HL-60/S4 (cell line): ENCODE results near the gene PDLIM5.

Source experiments
- in situ Hi-C: fragments of 300-500 bp; cut with MboI; formaldehyde crosslinking; loops from 2 replicates; pipeline ENCODE4 v1.14.3; 2022; ENCODE audit warnings: low sequenced_read_pairs

The PDLIM5 gene

GRCh38 chr4:94451695-94452475 is at the start of gene PDLIM5:
Gene PDLIM5, plus strand, starts transcription at chr4:94451942. Its CDS starts 3,347 bp downstream, at chr4:94455289.
- in situ Hi-C loops = no loop called here

GRCh38 chr4:94402439-94402838 is 49.3 kb upstream of the PDLIM5 start:
- in situ Hi-C loops = loop anchor here (25.0 kb wide), 1 partner anchor 185 kb away; no protein-coding TSS in a partner anchor

GRCh38 chr4:94403751-94404150 is 48.0 kb upstream of the PDLIM5 start:
- in situ Hi-C loops = loop anchor here (25.0 kb wide), 1 partner anchor 184 kb away; no protein-coding TSS in a partner anchor

GRCh38 chr4:94406668-94407437 is 44.9 kb upstream of the PDLIM5 start:
- in situ Hi-C loops = loop anchor here (25.0 kb wide), 1 partner anchor 180 kb away; no protein-coding TSS in a partner anchor

DNA sequence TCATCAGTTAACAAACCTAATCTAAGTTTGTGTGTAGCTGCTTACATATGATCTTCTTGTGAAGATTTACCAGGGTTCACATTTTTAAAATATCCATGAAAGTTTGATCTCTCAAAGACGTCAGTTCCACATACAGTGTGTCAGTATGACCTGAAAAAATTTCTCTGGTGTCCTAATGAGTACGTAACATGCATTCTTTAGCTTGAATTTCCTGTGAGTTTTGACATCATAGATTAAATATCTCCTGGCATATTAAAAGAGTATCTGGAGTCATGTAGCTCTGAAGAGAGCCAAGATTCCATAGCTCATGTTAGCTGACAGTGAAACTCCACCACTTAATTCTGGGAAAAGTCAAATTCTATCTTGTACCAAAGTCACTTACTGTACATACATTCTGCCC is 43.9 kb upstream of the PDLIM5 start:
- in situ Hi-C loops = loop anchor here (25.0 kb wide), 1 partner anchor 179 kb away; no protein-coding TSS in a partner anchor

- in situ Hi-C loops = loop anchor here (25.0 kb wide), 1 partner anchor 179 kb away; no protein-coding TSS in a partner anchor
These were observed 43.0 kb upstream of the PDLIM5 start for GRCh38 chr4:94408549-94409374.

GRCh38 chr4:94409375-94409679 is 42.4 kb upstream of the PDLIM5 start:
- in situ Hi-C loops = loop anchor here (25.0 kb wide), 1 partner anchor 178 kb away; no protein-coding TSS in a partner anchor

DNA sequence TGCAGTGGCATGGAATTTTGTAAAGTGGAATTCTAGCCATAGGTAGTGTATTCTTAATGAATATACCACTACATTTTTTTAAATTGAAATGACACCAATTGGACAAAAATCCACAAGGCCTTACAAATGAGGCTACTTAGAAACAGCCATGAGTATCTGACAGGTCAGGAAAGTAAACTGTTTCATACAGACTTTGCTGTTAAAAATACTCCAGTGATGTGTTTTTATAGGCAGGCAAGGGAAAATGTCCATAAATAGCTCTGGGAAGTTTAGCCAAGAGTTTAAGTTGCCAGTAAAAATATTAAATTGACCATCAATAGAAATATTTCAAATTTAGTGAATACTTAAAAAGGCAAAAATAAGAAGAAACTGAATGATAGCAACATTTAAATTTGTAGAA is 41.8 kb upstream of the PDLIM5 start:
- in situ Hi-C loops = loop anchor here (25.0 kb wide), 1 partner anchor 177 kb away; no protein-coding TSS in a partner anchor

DNA sequence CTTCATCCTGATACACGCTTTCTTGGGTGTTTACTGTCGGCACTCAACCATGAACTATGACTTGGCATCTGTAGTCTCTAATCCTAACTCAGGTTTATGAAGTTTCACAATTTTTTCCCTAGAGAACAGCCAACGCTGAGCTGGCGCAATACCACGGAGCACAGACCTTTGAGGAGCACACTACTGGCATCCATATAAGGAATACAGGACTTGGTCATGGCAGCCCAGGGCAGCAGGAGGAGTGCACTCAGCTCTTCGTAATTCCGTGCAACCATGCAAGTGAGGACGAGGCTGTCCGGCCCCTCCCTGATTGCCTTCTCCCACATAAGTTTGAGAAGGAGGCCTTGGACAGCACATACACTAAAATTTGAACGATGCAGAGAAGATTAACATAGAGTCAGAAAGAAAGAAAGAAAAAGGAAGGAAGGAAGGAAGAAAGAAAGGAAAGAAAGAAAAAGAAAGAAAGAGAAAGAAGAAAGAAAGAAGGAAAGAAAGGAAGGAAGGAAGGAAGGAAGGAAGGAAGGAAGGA is 41.0 kb upstream of the PDLIM5 start:
- in situ Hi-C loops = loop anchor here (25.0 kb wide), 1 partner anchor 177 kb away; no protein-coding TSS in a partner anchor

- in situ Hi-C loops = loop anchor here (25.0 kb wide), 1 partner anchor 176 kb away; no protein-coding TSS in a partner anchor
These were observed 40.4 kb upstream of the PDLIM5 start for GRCh38 chr4:94411296-94411695.

DNA sequence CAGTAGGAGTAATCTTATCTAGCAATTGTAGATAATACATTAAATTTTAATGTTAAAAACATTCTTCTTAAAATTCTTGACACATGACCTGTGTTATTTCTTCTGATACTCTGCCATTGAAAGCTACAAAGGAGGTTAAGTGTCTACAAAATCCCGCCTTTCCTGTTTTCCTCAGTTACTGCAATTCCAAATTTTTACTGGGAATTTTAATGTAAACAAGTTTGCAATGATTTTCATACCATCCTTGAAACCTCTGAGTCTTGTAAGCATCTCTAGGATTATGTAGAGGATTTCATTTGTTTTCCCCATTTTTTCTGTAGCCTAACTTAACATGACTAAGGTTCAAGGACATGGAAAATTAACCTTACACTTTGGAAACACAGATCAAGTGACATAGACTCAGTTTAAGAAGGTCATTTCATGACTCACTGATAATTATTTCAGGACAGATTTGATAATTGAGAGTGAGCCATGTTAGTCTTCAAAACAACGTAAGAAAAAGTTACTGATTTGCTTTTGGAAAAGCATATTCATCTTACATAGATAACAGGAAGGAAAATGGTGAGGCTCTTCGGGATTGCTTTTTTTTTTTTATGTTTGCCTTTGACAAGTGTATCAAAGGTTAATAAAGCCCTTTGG is 39.6 kb upstream of the PDLIM5 start:
- in situ Hi-C loops = loop anchor here (25.0 kb wide), 1 partner anchor 175 kb away; no protein-coding TSS in a partner anchor

GRCh38 chr4:94412658-94413038 is 39.1 kb upstream of the PDLIM5 start:
- in situ Hi-C loops = loop anchor here (25.0 kb wide), 1 partner anchor 175 kb away; no protein-coding TSS in a partner anchor

DNA sequence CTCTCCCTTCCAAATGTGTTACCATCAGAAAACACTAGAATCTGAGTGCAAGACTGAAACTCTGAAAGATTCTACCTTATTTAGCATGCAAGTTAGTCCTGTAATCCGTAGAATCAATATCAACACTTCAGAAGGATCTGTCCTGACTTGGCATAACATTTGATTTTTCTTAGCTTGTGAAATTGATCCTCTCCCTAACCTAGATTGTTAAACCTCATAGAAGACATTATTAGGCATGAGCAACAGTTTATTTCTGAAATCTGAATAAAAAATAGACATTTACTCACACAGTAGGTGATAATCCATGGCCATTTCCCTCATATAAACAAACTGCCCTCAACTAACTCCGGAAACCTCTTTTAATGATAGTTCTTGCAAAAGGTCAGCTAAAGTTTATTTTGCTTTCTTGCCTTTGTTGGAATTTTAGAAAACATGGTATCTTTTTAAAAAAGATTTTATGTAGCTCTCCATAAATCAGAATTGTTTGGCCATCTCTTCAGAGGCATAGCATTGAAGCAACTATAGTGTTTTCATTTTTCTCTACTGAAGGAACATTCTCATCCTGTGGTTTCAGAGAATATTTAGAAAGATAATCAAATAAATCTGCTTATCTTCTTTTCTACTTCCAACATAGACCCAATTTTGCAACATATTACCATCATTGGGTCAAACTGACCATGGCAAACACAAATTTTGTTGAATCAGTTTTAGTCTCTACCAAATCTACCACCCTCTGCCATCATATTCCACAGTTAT is 38.5 kb upstream of the PDLIM5 start:
- in situ Hi-C loops = loop anchor here (25.0 kb wide), 1 partner anchor 174 kb away; no protein-coding TSS in a partner anchor

- in situ Hi-C loops = loop anchor here (25.0 kb wide), 1 partner anchor 172 kb away; no protein-coding TSS in a partner anchor
These were observed 36.8 kb upstream of the PDLIM5 start for GRCh38 chr4:94414907-94415306.

DNA sequence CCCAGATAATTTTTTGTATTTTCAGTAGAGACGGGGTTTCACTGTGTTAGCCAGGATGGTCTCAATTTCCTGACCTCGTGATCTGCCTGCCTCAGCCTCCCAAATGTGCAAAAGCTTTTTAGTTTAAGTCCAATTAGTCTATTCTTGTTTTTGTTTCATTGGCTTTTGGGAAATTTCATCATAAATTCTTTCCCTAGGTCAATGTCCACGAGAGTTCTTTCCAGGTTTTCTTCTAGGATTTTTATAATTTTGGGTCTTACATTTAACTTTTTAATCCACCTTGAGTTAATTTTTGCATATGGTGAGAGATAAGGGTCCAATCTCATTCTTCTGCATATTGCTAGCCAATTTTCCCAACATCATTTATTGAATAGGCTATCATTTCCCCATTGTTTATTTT is 36.3 kb upstream of the PDLIM5 start:
- in situ Hi-C loops = loop anchor here (25.0 kb wide), 1 partner anchor 172 kb away; no protein-coding TSS in a partner anchor

DNA sequence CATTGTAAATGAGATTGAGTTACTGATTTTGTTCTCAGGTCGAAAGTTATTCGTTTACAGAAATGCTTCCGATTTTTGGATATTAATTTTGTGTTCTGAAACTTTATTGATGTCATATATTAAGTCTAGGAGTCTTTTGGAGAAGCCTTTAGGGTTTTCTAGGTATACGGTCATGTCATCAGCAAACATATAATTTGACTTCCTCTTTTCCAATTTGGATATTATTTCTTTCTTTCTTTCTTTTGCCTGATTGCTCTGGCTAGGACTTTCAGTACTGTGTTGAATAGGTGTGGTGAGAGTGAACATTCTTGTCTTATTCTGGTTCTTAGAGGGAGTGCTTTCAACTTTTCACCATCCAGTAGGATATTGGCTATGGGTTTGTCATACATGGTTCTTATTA is 35.4 kb upstream of the PDLIM5 start:
- in situ Hi-C loops = loop anchor here (25.0 kb wide), 1 partner anchor 171 kb away; no protein-coding TSS in a partner anchor

- in situ Hi-C loops = loop anchor here (25.0 kb wide), 1 partner anchor 170 kb away; no protein-coding TSS in a partner anchor
These were observed 34.8 kb upstream of the PDLIM5 start for GRCh38 chr4:94416981-94417380.

- in situ Hi-C loops = loop anchor here (25.0 kb wide), 1 partner anchor 168 kb away; no protein-coding TSS in a partner anchor
These were observed 32.2 kb upstream of the PDLIM5 start for GRCh38 chr4:94419549-94419948.

GRCh38 chr4:94419956-94420355 is 31.8 kb upstream of the PDLIM5 start:
- in situ Hi-C loops = loop anchor here (25.0 kb wide), 1 partner anchor 167 kb away; no protein-coding TSS in a partner anchor
